AG04450 (cell line): Measurements from ENCODE around the gene FOXJ3. TPM values are rescaled to one million over a fixed set of nuclear protein-coding genes. Genes with fewer than 3 reads are reported as not detected.

Experiments
- CTCF ChIA-PET: fragments of 300-600, 350-600 bp; formaldehyde crosslinking; extraction: SDS; loops from one replicate; lab custom pipeline; 2022; ENCODE audit warnings: antibody characterized with exemption, inconsistent platforms; lab: Charles Lee
- POLR2A ChIA-PET: fragments of 350-600 bp; formaldehyde crosslinking; extraction: SDS; loops from one replicate; lab custom pipeline; 2021; ENCODE audit warnings: antibody characterized with exemption, inconsistent platforms; lab: Yijun Ruan, JAX
- DNase-seq: peaks from one replicate; pipeline ENCODE4 v3.0.0-alpha.2; 2011; ENCODE audit warnings: low read depth, low spot score
- H3K27ac ChIP-seq: one replicate; pipeline ENCODE4 v1.5.1; 2012; ENCODE audit warnings: low read depth, low read length, control low read depth
- H3K27me3 ChIP-seq: one replicate; pipeline ENCODE4 v1.6.0; 2012; ENCODE audit warnings: low read length; ENCODE audit not compliant: control insufficient read depth, insufficient read depth
- H3K4me3 ChIP-seq: 2 replicates; pipeline ENCODE4 v1.5.1; 2011; ENCODE audit warnings: mild to moderate bottlenecking, low read depth, low read length, control low read depth
- H3K9me3 ChIP-seq: 2 replicates; pipeline ENCODE4 v1.5.1; 2012; ENCODE audit warnings: low read length; ENCODE audit not compliant: control insufficient read depth, insufficient read depth
- CTCF ChIP-seq: IDR thresholded peaks from 2 replicates; pipeline ENCODE4 v1.5.1; 2011; ENCODE audit warnings: low read depth, low read length, control low read depth, inconsistent platforms
- polyA plus RNA-seq: library from polyadenylated mRNA; depleted of rRNA; stranded (reverse); fragments of >200 nt; gene quantifications from 2 replicates; pipeline ENCODE4 v1.2.3, GENCODE V29; 2011

FOXJ3 gene
- polyA plus RNA-seq, 1 experiment = 36.2 TPM

GRCh38 chr1:42306977-42307376 lies 28.1 kb downstream of the FOXJ3 start:
- Histone ChIP-seq H3K4me3 (no peak overlapping the region), H3K27ac (no peak overlapping the region), H3K27me3 (no peaks in the 10 kb centered on the region), H3K9me3 (peaks cover 5% of the 10 kb centered on the region)
- ChIA-PET POLR2A (no interaction called here), CTCF (no interaction called here)
- TF ChIP-seq CTCF = no peak
- DNase-seq = no peak

- ChIA-PET POLR2A (no interaction called here), CTCF (interaction anchor here (0.6 kb wide), 1 partner anchor 132 kb away, joined by 3 read pairs; no protein-coding TSS in a partner anchor)
- H3K9me3 ChIP-seq = peaks cover 10% of the 10 kb centered on the region
- no peak for DNase-seq
- H3K27ac ChIP-seq = no peak overlapping the region
- no peaks in the 10 kb centered on the region for H3K27me3 ChIP-seq
- TF ChIP-seq CTCF = no peak
- H3K4me3 ChIP-seq = no peak overlapping the region
These were observed 29.4 kb downstream of the FOXJ3 start for GRCh38 chr1:42305639-42306038.

GRCh38 chr1:42302034-42302433 lies 33.0 kb downstream of the FOXJ3 start:
- no peak for TF ChIP-seq CTCF
- ChIA-PET CTCF (no interaction called here), POLR2A (no interaction called here)
- Histone ChIP-seq H3K27me3 (no peaks in the 10 kb centered on the region), H3K4me3 (no peak overlapping the region), H3K9me3 (peaks cover 10% of the 10 kb centered on the region), H3K27ac (no peak overlapping the region)
- no peak for DNase-seq

GRCh38 chr1:42298520-42298919 lies 36.5 kb downstream of the FOXJ3 start:
- POLR2A ChIA-PET = no interaction called here
- H3K9me3 ChIP-seq = peaks cover 10% of the 10 kb centered on the region
- TF ChIP-seq CTCF = no peak
- DNase-seq = no peak
- CTCF ChIA-PET = no interaction called here
- H3K27ac ChIP-seq = no peak overlapping the region
- no peaks in the 10 kb centered on the region for H3K27me3 ChIP-seq
- H3K4me3 ChIP-seq = no peak overlapping the region

GRCh38 chr1:42295816-42296215 lies 39.2 kb downstream of the FOXJ3 start:
- Histone ChIP-seq H3K4me3 (no peak overlapping the region), H3K9me3 (peaks cover 4% of the 10 kb centered on the region), H3K27me3 (no peaks in the 10 kb centered on the region), H3K27ac (no peak overlapping the region)
- ChIA-PET CTCF (interaction anchor here (0.6 kb wide), 1 partner anchor 83 kb away, joined by 4 read pairs; no protein-coding TSS in a partner anchor), POLR2A (no interaction called here)
- no peak for TF ChIP-seq CTCF
- DNase-seq = no peak
